IMR-90 (cell line): Measurements from ENCODE around the gene TENM4. TPM values are rescaled to one million over a fixed set of nuclear protein-coding genes. Genes with fewer than 3 reads are reported as not detected.

Source experiments
- ATAC-seq: fragments of 200-7000 bp; cut with Tn5 transposase; 2 replicates; pipeline ENCODE4 v1.9.1; 2020; ENCODE audit warnings: low read depth, mild to moderate bottlenecking, moderate library complexity
- BruUV-seq: library from RNA; stranded (reverse); fragments of 400-500 nt; replicated peaks from 2 replicates; lab custom pipeline; 2021; lab: Mats Ljungman, UMichigan
- CTCF ChIA-PET: fragments of 300-600 bp; formaldehyde crosslinking; extraction: SDS; loops from one replicate; lab custom pipeline; 2021; ENCODE audit warnings: antibody characterized with exemption; lab: Yijun Ruan, JAX
- POLR2A ChIA-PET: fragments of 300-600 bp; sonication (Branson Sonifier 250); formaldehyde crosslinking; loops from one replicate; lab custom pipeline; 2022; ENCODE audit warnings: antibody characterized with exemption; ENCODE audit not compliant: unreplicated experiment; lab: Charles Lee
- DNase-seq: peaks from one replicate; pipeline ENCODE4 v3.0.0; 2013
- H2AFZ ChIP-seq: replicated peaks from 2 replicates; pipeline ENCODE3; 2013; ENCODE audit warnings: low read length, mild to moderate bottlenecking; ENCODE audit not compliant: poor library complexity
- H2AK5ac ChIP-seq: 2 replicates; pipeline ENCODE4 v1.6.1; 2013; ENCODE audit warnings: low read depth, low read length, inconsistent platforms
- H2AK9ac ChIP-seq: replicated peaks from 2 replicates; pipeline ENCODE3; 2013; ENCODE audit warnings: mild to moderate bottlenecking, low read depth, low read length, moderate library complexity; ENCODE audit not compliant: poor library complexity
- H2BK120ac ChIP-seq: 2 replicates; pipeline ENCODE4 v1.6.1; 2013; ENCODE audit warnings: low read depth, low read length, inconsistent platforms
- H2BK15ac ChIP-seq: 3 replicates; pipeline ENCODE4 v1.6.1; 2013; ENCODE audit warnings: low read depth, low read length, inconsistent platforms
- H2BK20ac ChIP-seq: 2 replicates; pipeline ENCODE4 v1.6.1; 2013; ENCODE audit warnings: low read depth, mild to moderate bottlenecking, inconsistent platforms, low read length, moderate library complexity
- H2BK5ac ChIP-seq: 2 replicates; pipeline ENCODE4 v1.6.1; 2013; ENCODE audit warnings: mild to moderate bottlenecking, low read depth, low read length, inconsistent platforms; ENCODE audit not compliant: poor library complexity, severe bottlenecking
- H3K14ac ChIP-seq: replicated peaks from 2 replicates; pipeline ENCODE4 v1.6.1; 2013; ENCODE audit warnings: low read depth, low read length, inconsistent platforms
- H3K18ac ChIP-seq: 2 replicates; pipeline ENCODE4 v1.6.1; 2013; ENCODE audit warnings: low read depth, low read length, control low read depth
- H3K23ac ChIP-seq: 2 replicates; pipeline ENCODE4 v1.6.1; 2013; ENCODE audit warnings: low read depth, low read length, inconsistent platforms
- H3K27ac ChIP-seq: 2 replicates; pipeline ENCODE4 v1.5.1; 2013; ENCODE audit warnings: mild to moderate bottlenecking, control low read depth, low read length; ENCODE audit not compliant: insufficient read depth
- H3K27me3 ChIP-seq: 2 replicates; pipeline ENCODE4 v1.6.1; 2013; ENCODE audit warnings: low read length; ENCODE audit not compliant: control insufficient read depth, insufficient read depth
- H3K36me3 ChIP-seq: 2 replicates; pipeline ENCODE4 v1.6.1; 2013; ENCODE audit warnings: low read length, mixed read lengths; ENCODE audit not compliant: control insufficient read depth, insufficient read depth
- H3K4ac ChIP-seq: 2 replicates; pipeline ENCODE4 v1.6.1; 2013; ENCODE audit warnings: low read depth, low read length, inconsistent platforms
- H3K4me1 ChIP-seq: 2 replicates; pipeline ENCODE4 v1.6.1; 2013; ENCODE audit warnings: low read length, mixed read lengths; ENCODE audit not compliant: control insufficient read depth, insufficient read depth
- H3K4me2 ChIP-seq: 2 replicates; pipeline ENCODE4 v1.6.1; 2013; ENCODE audit warnings: low read depth, mild to moderate bottlenecking, control low read depth, low read length, moderate library complexity
- H3K4me3 ChIP-seq: 2 replicates; pipeline ENCODE4 v1.5.1; 2013; ENCODE audit warnings: low read depth, mild to moderate bottlenecking, control low read depth, low read length, moderate library complexity; ENCODE audit not compliant: insufficient read depth
- H3K56ac ChIP-seq: 2 replicates; pipeline ENCODE4 v1.6.1; 2013; ENCODE audit warnings: low read length, inconsistent platforms; ENCODE audit not compliant: insufficient read depth; ENCODE audit errors: extremely low read depth
- H3K79me1 ChIP-seq, 2 experiments: 2 replicates each; pipeline ENCODE4 v1.6.1; 2013; ENCODE audit warnings: low read length in 2 of 2, inconsistent platforms in 1 of 2, low read depth in 1 of 2
- H3K9ac ChIP-seq: 2 replicates; pipeline ENCODE4 v1.6.1; 2013; ENCODE audit warnings: low read depth, low read length, control low read depth
- H3K9me1 ChIP-seq: 2 replicates; pipeline ENCODE4 v1.6.1; 2013; ENCODE audit warnings: low read length, inconsistent platforms; ENCODE audit not compliant: insufficient read depth
- H3K9me3 ChIP-seq: 2 replicates; pipeline ENCODE4 v1.6.1; 2013; ENCODE audit warnings: low read length; ENCODE audit not compliant: control insufficient read depth, insufficient read depth
- H4K20me1 ChIP-seq: 2 replicates; pipeline ENCODE4 v1.6.1; 2013; ENCODE audit warnings: low read length, inconsistent platforms; ENCODE audit not compliant: insufficient read depth
- H4K5ac ChIP-seq: 2 replicates; pipeline ENCODE4 v1.6.1; 2013; ENCODE audit warnings: mild to moderate bottlenecking, low read depth, low read length, control low read depth
- H4K8ac ChIP-seq, 2 experiments: 2 replicates each; pipeline ENCODE4 v1.6.1; 2013; ENCODE audit warnings: low read depth in 2 of 2, low read length in 2 of 2, control low read depth in 1 of 2, inconsistent platforms in 1 of 2
- H4K91ac ChIP-seq: 2 replicates; pipeline ENCODE4 v1.6.1; 2013; ENCODE audit warnings: low read depth, low read length, inconsistent platforms; ENCODE audit not compliant: insufficient read depth
- BHLHE40 ChIP-seq: fragments of 150-350 bp; IDR thresholded peaks from 2 replicates; pipeline ENCODE4 v1.6.1; 2016; ENCODE audit warnings: mild to moderate bottlenecking, low read depth, low read length
- CHD1 ChIP-seq: IDR thresholded peaks from 2 replicates; pipeline ENCODE4 v1.6.1; 2012; ENCODE audit warnings: low read depth, low read length, improper control_type of control experiment
- MAFK ChIP-seq: IDR thresholded peaks from 2 replicates; pipeline ENCODE4 v1.6.1; 2012; ENCODE audit warnings: low read depth, low read length, improper control_type of control experiment
- WGBS, 2 experiments: methylation state at CpG; one replicate each; pipeline versions ENCODE4 v1.1.5 to v1.1.7; 2013; ENCODE audit warnings: missing lambda C conversion rate in 2 of 2; ENCODE audit not compliant: insufficient read length in 1 of 2; ENCODE audit errors: extremely low coverage in 2 of 2; 5-methylcytosine and 5-hydroxymethylcytosine counted together
- dilution Hi-C: fragments of 300-500 bp; cut with HindIII; formaldehyde crosslinking; loops from one replicate; pipeline ENCODE4 v1.14.3; 2018; ENCODE audit warnings: low sequenced_read_pairs; ENCODE audit not compliant: unreplicated experiment
- in situ Hi-C: fragments of 300-500 bp; cut with MboI; formaldehyde crosslinking; loops from 3 replicates; pipeline ENCODE4 v1.14.3; 2019; ENCODE audit warnings: low sequenced_read_pairs, inconsistent platforms, mixed read lengths
- intact Hi-C: fragments of 100-400 bp; cut with micrococcal nuclease; formaldehyde crosslinking; loops from 2 replicates; pipeline ENCODE4 v1.10.0; 2022
- polyA plus RNA-seq, 3 experiments: library from polyadenylated mRNA; depleted of rRNA; stranded (reverse); fragments of >200 nt; gene quantifications; 2 replicates each; pipeline ENCODE4 v1.2.3, GENCODE V29; 2012; ENCODE audit warnings: low replicate concordance in 1 of 3
- total RNA-seq: library from RNA; depleted of rRNA; stranded (reverse); fragments of >200 nt; gene quantifications from 2 replicates; pipeline ENCODE4 v1.2.3, GENCODE V29; 2012

The TENM4 gene
- total and polyA plus RNA-seq, 2 of the 4 experiments (the other 2 are of a cell fraction): 7.4 to 9.0 TPM

DNA sequence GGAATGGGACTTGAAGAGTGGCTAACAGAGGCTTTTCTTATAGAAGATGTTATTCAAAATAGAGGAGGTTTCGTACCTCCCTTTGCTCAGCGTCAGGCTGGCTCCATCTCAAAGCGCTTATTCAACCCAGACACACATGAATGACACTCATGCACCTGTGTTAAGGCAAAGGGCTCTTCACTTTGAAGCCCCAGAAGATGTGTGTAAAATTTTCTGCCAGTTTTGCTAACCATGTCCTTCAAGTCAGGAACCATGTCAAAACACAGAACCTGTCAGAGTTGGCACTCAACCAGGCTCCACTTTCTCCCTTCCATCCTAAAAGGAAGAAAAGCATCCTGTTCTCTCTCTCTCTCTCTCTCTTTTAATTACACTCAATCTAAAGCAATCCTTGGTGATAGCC is 513.3 kb downstream of the TENM4 start:
- no peak overlapping the region for H4K5ac ChIP-seq
- BruUV-seq: no TSS peak
- no peak overlapping the region; the same call in 1 of the 2 replicates for H3K14ac ChIP-seq
- peaks cover 2% of the 10 kb centered on the region; the same call in 1 of the 2 replicates for H3K4me1 ChIP-seq
- H4K20me1 ChIP-seq: no peaks in the 10 kb centered on the region
- H2AK5ac ChIP-seq: no peak overlapping the region
- H3K4me2 ChIP-seq: no peak overlapping the region
- H3K4ac ChIP-seq: peak overlapping the region; percentile 37; the same call in 1 of the 2 replicates
- no CpG with 5 or more reads among the region's 3 CpGs for WGBS, 2 experiments
- no peak overlapping the region for H4K8ac ChIP-seq
- intact Hi-C loops: no loop called here
- no peak overlapping the region for H4K91ac ChIP-seq
- DNase-seq (no peak), ATAC-seq (no peak)
- no peaks in the 10 kb centered on the region for H3K9me3 ChIP-seq
- TF ChIP-seq MAFK (no peak), BHLHE40 (no peak), CHD1 (no peak)
- H3K9me1 ChIP-seq: no peaks in the 10 kb centered on the region
- H2BK15ac ChIP-seq: no peak overlapping the region; the same call in 2 of the 3 replicates
- no peaks in the 10 kb centered on the region for H3K79me1 ChIP-seq
- H2BK120ac ChIP-seq: peak overlapping the region; percentile 4
- H3K56ac ChIP-seq: no peak overlapping the region
- H3K36me3 ChIP-seq: no peaks in the 10 kb centered on the region
- H3K27me3 ChIP-seq: no peaks in the 10 kb centered on the region
- no peak overlapping the region for H2AK9ac ChIP-seq
- no peak overlapping the region for H2BK5ac ChIP-seq
- dilution Hi-C loops: no loop called here
- H2BK20ac ChIP-seq: peak overlapping the region; percentile 71
- in situ Hi-C loops: no loop called here
- no peak overlapping the region; the same call in 1 of the 2 replicates for H3K18ac ChIP-seq
- H3K9ac ChIP-seq: no peak overlapping the region
- ChIA-PET POLR2A (no interaction called here), CTCF (interaction anchor here (0.8 kb wide), 1 partner anchor 152 kb away, joined by 3 read pairs; no protein-coding TSS in a partner anchor)
- H3K27ac ChIP-seq: no peak overlapping the region
- no peak overlapping the region for H3K4me3 ChIP-seq
- no peak overlapping the region for H2AFZ ChIP-seq
- peak overlapping the region; percentile 24; the same call in 1 of the 2 replicates for H3K23ac ChIP-seq
